Measurements from ENCODE around the gene ZNF726. TPM values are rescaled to one million over a fixed set of nuclear protein-coding genes. Genes with fewer than 3 reads are reported as not detected.
"Not testable (repeated sequence)": the region's sequence is repeated elsewhere in the genome, so short reads cannot be mapped to it uniquely, and the experiment has no call there.

ZNF726 gene
- total RNA-seq, 2 donors from 2014 or later: 1.8 to 2.0 TPM

- H3K9me3 ChIP-seq: no peaks in the 10 kb centered on the region
- no peak overlapping the region for H3K27ac ChIP-seq
- no peaks in the 10 kb centered on the region for H3K27me3 ChIP-seq
- H3K36me3 ChIP-seq (replicated peaks in 1 of 2; ENCODE audit: insufficient read depth in 1 of 2, low read depth in 2 of 2): no peaks in the 10 kb centered on the region
- no peaks in the 10 kb centered on the region for H3K4me1 ChIP-seq
- no peak for DNase-seq
- intact Hi-C loops (cut with DNase I): no loop called here
- H3K4me3 ChIP-seq: no peak overlapping the region
- 69% methylated on average over 2 of the region's 2 CpGs for WGBS, 2 donors
- TF ChIP-seq CTCF (IDR thresholded peaks at IDR 0.05) (no peak), POLR2A (IDR thresholded peaks at IDR 0.05) (no peak)
- no peak for ATAC-seq
These were observed 34.9 kb downstream of the ZNF726 start for GRCh38 chr19:23949611-23950010.

- intact Hi-C loops (cut with DNase I): no loop called here
- H3K36me3 ChIP-seq (replicated peaks in 1 of 2; ENCODE audit: insufficient read depth in 1 of 2, low read depth in 2 of 2): no peaks in the 10 kb centered on the region
- H3K4me3 ChIP-seq: no peak overlapping the region
- H3K27ac ChIP-seq: no peak overlapping the region
- ATAC-seq (no peak), DNase-seq (no peak)
- 63 to 68% methylated on average over 5 of the region's 5 CpGs for WGBS, 2 donors
- H3K27me3 ChIP-seq: no peaks in the 10 kb centered on the region
- TF ChIP-seq POLR2A (IDR thresholded peaks at IDR 0.05): no peak
- TF ChIP-seq CTCF (IDR thresholded peaks at IDR 0.05): no peak
- H3K9me3 ChIP-seq: no peaks in the 10 kb centered on the region
- no peaks in the 10 kb centered on the region for H3K4me1 ChIP-seq
These were observed 41.4 kb downstream of the ZNF726 start for GRCh38 chr19:23956051-23956450.

GRCh38 chr19:23957660-23958281 lies 43.1 kb downstream of the ZNF726 start:
- intact Hi-C loops (cut with DNase I): no loop called here
- Histone ChIP-seq H3K4me3 (no peak overlapping the region), H3K4me1 (no peaks in the 10 kb centered on the region), H3K9me3 (no peaks in the 10 kb centered on the region), H3K36me3 (replicated peaks in 1 of 2; ENCODE audit: insufficient read depth in 1 of 2, low read depth in 2 of 2) (no peaks in the 10 kb centered on the region), H3K27me3 (no peaks in the 10 kb centered on the region), H3K27ac (no peak overlapping the region)
- no peak for DNase-seq
- TF ChIP-seq POLR2A (IDR thresholded peaks at IDR 0.05) (no peak), CTCF (IDR thresholded peaks at IDR 0.05) (no peak)
- no peak for ATAC-seq
- 71 to 73% methylated on average over 15 of the region's 15 CpGs for WGBS, 2 donors

GRCh38 chr19:23963396-23963795 lies 48.7 kb downstream of the ZNF726 start:
- H3K4me1 ChIP-seq; intact Hi-C loops (cut with DNase I); H3K27ac ChIP-seq; DNase-seq; H3K9me3 ChIP-seq; H3K36me3 ChIP-seq (replicated peaks in 1 of 2; ENCODE audit: insufficient read depth in 1 of 2, low read depth in 2 of 2); H3K27me3 ChIP-seq; ATAC-seq; H3K4me3 ChIP-seq: not testable (repeated sequence)
- WGBS, 2 donors: 86 to 92% methylated on average over 12 to 19 of the region's 20 CpGs

GRCh38 chr19:23963881-23964280 lies 49.2 kb downstream of the ZNF726 start:
- H3K27ac ChIP-seq; DNase-seq; H3K4me1 ChIP-seq; H3K9me3 ChIP-seq; H3K27me3 ChIP-seq; H3K36me3 ChIP-seq (replicated peaks in 1 of 2; ENCODE audit: insufficient read depth in 1 of 2, low read depth in 2 of 2); intact Hi-C loops (cut with DNase I); H3K4me3 ChIP-seq; ATAC-seq: not testable (repeated sequence)
- 94% methylated on average over 14 of the region's 25 CpGs; no CpG with 5 or more reads in 1 of the 2 donors for WGBS, 2 donors

GRCh38 chr19:23964334-23964733 lies 49.6 kb downstream of the ZNF726 start:
- H3K4me1 ChIP-seq; H3K27me3 ChIP-seq; ATAC-seq; H3K27ac ChIP-seq; H3K9me3 ChIP-seq; DNase-seq; H3K36me3 ChIP-seq (replicated peaks in 1 of 2; ENCODE audit: insufficient read depth in 1 of 2, low read depth in 2 of 2); intact Hi-C loops (cut with DNase I); H3K4me3 ChIP-seq: not testable (repeated sequence)
- 80 to 90% methylated on average over 3 to 11 of the region's 26 CpGs for WGBS, 2 donors
